OCI-LY1 (cell line): ENCODE measurements around the gene FBXO11.

Source experiments
- CTCF ChIP-seq: fragments of 200-600 bp; sonication (generic), shearing (Covaris generic); IDR thresholded peaks from 2 replicates; pipeline ENCODE4 v1.5.1; 2017; ENCODE audit warnings: mild to moderate bottlenecking, antibody characterized with exemption, low read length, moderate library complexity, mixed read lengths
- EZH2 ChIP-seq: fragments of 200-600 bp; sonication (generic), shearing (Covaris generic); IDR thresholded peaks from 2 replicates; pipeline ENCODE4 v1.8.0; 2017; ENCODE audit warnings: borderline replicate concordance, mixed run types, mild to moderate bottlenecking, antibody characterized with exemption, low read length, moderate library complexity, mixed read lengths

GRCh38 chr2:47805850-47806249, 100.4 kb downstream of the FBXO11 start:
- TF ChIP-seq CTCF: no peak
- TF ChIP-seq EZH2: no peak
